GM19238 (cell line): ENCODE measurements around the gene ZNF385C.

Experiments
- DNase-seq: peaks from one replicate; pipeline ENCODE4 v3.0.0; 2011; ENCODE audit warnings: low spot score; ENCODE audit not compliant: insufficient read length

The ZNF385C gene

DNA sequence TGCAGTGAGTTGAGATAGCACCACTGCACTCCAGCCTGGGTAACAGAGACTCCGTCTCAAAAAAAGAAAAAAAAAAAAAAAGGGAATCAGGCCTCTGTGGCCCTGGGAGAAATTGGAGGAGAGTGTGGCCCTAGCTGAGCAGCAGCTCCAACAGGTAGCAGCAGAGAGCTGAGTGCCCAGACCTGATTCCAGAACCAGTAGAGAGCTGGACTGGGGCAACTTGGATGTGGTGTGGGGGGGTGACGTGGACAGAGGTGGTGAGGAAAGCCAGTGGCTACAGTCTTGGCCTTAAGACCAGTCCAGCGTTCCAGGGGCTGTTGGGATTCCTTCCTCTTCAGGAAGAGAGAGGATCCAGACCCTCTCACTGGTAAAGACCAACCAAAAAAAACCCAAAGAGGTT lies 26.0 kb upstream of the ZNF385C start:
- no peak for DNase-seq

DNA sequence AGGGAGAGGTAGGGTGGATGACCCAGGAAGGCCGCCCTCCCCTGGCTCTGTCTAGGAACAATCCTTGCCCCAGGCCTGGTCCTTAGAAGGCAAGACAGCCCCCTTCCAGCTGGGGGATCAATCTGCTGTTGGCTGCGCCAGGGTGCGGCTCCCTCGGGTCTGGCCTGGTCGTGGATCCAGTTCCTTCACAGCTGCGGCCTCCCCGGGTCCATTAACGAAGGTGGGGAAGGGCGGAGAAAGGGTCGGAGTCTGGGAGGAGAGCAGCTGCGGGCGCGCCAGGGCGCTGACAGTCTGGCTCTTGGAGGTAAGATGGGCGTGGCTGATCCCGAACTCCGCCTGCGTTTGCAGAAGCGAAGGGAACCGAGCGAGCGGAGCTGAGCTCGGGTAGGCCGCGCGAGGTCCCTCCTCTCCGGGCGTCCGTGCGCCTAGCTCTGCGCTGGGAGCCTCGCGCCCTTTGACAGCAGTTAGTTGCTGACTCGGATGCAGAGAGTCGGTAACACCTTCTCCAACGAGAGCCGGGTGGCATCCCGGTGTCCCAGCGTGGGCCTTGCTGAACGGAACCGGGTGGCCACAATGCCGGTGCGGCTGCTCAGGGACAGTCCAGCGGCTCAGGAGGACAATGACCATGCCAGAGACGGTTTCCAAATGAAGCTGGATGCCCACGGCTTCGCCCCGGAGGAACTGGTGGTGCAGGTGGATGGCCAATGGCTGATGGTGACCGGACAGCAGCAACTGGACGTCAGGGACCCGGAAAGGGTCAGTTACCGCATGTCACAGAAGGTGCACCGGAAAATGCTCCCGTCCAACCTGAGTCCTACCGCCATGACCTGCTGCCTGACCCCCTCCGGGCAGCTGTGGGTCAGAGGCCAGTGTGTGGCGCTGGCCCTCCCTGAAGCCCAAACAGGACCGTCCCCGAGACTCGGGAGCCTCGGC lies 24.4 kb upstream of the ZNF385C start, which contains the start of gene HSPB9:
Gene HSPB9, plus strand, starts transcription at position 434 of the 933 bp plus-strand sequence. Its CDS starts 47 bp downstream, at position 481.
- DNase-seq, result no peak

DNA sequence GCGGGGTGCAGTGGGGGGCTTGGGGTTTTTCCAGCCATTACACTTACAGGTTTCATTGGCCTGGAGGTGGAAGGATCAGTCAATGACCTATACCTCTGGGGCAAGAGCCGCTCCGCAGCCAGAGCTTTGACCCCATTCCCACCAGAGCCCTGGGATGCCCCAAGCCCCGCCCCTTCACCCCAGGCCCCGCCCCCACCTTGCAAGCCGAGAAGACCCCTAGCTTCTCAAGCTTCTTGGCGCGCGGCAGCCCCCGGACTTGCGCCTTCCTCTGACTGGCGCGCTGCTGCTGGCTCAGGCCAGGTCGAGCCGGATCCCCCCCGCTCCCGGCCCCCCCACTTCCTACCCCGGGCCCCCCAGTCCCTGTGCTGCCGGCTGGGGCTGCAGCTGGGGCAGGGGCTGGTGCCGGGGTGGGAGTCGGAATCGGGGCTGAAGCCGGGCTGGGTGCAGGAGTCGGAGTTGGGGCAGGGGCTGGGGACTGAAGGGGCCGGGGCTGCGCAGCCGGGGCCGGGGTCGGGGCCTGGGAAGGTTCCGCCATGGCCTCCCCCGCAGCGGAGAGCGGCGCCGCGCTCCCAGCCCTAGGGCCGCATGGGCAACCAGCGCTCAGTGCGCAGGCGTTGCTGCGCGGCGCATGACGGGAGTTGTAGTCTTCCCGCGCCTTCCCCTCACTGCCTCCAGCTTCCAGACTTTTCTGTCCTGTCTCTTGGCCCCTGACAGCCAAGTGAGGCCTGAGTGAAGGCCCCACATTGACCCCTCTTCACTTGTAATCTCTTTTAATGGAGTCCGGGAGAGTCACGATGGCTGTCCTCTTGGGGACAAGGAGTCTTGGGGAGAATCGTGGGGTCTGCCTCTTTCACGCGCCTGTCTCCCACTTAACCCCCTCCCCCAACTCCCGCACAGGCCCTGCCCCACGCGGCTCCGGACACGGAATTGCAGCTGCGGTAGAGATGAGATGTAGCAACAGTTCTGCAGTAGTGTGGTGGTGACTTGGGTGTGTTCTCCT lies 22.8 kb upstream of the ZNF385C start, which contains the start of gene KAT2A:
Gene KAT2A, minus strand, starts transcription at position 598 of the 1,000 bp plus-strand sequence. Its CDS starts 63 bp downstream, at position 535.
- DNase-seq, result peak; percentile 93

DNA sequence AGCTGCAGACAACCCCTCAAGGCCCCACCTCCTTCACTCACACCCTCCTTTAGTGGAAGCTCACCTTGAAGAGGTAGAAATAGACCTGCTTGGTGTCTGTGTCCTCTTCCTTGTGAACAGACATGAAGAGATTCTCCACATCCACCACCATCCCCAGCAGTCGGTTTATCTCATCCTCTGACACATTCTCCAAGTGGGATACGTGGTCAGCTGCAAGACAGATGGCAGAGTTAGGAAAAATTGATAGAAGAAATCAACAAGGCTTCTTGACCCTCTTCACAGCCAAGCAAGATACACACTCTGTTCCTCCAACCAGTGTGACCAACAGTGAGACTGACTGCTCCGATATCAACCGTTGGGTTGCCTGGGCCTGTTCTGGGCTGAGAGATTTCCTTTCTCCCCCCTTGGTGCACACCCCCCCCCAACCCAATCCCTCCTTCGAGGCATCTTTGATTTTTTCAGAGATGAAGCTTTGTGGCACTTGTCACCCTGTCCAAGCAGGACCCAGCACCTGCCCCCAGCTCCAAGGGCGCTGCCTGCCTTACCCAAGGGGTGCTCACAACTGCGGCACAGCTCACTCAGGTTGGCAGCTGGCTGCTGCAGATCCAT lies 22.0 kb upstream of the ZNF385C start:
- DNase-seq, result no peak

DNA sequence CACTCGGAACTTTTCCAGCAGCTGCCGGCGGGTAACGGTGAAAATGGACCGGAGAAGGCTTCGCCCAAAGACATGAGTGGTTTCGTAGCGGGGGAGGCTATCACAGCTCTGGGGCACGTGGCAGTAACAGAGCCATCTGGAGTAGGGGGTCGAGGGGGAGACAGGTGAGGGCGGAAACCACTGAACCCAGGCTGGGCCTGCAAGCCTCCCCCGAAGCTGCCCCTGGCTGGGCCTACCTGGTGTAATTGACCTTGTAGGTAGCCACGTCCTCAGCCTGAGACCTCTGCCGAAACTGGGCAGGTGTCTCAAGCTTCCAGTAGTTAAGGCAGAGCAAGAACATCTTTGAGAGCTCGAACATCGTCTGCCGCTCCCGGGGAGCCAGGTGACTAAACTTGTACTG lies 21.0 kb upstream of the ZNF385C start:
- no peak for DNase-seq

DNA sequence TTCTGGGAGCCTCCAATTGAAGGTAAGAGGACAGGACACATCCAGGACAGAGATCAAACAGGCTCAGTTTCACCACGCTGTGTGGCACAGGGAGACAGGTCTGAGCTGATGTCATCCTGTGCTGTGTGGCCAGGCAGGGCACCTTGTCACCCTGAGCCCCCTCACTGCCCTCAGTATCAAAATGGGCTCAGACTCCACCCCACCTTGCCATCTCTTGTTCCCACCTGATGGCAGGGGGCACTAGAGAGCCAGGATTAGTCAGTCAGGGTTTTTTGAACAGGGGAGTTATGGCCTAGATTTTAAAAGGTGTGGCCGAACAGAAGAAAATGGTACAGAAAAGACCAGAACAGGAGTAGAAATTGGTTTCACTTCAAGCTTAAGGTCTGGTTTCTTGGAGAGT lies 20.3 kb upstream of the ZNF385C start:
- DNase-seq, result no peak

DNA sequence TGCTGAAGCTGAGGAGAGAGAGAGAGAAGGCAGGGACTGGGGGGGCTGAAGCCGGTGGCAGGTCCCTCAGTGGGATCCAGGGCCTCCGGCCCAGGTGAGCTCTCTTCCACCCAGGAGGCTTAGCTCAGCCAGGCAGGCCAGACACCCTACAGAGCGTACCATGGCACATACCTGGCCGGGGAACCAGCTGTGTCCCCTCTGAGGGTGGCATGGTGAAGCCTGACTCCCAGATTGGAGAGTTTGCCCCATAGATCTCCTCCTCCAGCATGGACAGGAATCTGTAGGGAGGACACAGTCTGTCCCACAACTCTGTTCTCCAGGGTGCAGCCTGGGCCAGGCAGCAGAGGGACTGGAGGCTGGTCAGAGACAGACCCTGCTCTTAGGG lies 19.8 kb upstream of the ZNF385C start:
- no peak for DNase-seq

DNA sequence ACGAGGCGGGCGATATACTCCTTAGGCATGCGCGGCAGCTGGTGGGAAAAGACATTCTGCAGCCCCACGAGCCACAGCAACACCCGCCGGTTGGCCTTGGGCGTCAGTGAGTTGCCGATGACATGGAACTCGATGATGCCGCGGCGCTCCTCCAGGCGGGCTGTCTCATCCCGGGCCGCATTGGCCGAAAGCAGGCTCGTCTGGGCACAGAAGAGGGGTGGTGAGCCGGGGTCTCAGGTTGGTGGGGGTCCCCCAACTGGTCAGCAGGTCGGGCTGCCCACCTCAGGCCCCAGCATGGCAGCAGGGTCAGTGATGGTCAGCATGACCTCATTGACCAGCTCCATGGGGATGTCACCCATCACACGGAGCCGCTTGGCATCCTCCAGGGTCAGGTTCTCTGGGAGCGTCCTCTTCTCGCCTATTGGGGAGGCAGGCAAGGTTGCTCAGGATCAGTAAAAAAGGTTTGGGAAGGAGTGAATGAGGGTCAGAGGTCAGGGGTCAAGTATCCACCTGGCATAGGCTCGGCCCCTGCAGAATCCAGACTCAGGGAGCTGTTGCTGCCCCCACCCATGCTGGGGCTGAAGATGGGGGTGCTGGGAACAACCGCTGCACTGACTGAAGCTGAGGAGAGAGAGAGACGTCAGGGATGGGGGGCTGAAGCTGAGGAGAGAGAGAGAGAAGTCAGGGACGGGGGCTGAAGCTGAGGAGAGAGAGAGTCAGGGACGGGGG lies 19.3 kb upstream of the ZNF385C start:
- no peak for DNase-seq

DNA sequence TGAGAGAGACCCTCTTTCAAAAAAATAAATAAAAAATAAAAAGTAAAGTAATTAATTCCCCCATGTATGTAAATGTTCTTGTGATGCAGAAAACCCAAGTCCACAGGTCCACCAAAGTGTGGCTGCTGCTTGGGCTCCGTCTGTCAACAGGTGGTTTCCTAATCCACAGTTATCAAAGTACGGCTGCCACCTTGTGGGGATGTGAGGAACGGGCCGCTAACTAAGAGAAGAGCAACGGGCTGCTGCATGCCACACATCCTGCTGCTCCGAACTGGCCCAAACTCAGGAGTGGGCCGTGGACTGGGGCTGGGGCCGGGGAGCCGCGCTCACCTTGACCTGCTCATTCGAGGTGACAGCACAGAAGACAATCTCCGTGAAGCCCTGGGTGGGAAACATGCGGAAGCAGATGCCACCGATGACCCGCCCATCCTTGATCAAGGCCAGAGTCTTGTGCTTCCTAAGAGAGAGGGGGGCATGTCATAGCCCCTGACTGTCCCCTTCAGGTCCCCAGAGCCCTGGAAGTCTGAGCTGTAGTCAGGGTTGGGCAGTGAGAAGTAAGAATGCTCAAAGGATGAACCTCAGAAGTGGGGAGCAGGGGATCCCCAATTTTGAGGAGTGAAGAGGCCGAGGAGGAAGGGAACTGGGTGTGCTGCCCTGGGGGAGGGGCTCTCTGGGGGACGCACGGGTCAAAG lies 18.6 kb upstream of the ZNF385C start:
- DNase-seq, result peak; percentile 60

DNA sequence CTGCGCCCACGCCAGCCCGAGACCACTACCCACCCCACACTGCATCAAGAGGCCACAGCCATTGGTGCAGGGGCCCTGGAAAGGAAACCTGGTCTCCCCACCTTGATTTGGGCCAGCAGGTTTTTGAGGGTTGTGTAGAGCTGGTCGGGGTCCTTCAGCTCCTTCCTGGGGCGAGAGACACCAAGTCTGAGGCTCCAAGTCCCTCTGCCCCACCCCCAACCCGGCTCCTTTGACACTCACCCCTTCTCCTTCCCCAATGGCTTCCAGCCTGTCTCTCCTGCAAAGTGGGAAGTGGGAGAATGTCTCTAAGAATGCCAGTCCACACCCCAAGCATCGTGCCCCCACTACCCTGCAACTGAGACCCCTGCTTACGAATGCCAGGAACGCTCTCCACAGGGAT lies 15.8 kb upstream of the ZNF385C start:
- DNase-seq, result no peak

DNA sequence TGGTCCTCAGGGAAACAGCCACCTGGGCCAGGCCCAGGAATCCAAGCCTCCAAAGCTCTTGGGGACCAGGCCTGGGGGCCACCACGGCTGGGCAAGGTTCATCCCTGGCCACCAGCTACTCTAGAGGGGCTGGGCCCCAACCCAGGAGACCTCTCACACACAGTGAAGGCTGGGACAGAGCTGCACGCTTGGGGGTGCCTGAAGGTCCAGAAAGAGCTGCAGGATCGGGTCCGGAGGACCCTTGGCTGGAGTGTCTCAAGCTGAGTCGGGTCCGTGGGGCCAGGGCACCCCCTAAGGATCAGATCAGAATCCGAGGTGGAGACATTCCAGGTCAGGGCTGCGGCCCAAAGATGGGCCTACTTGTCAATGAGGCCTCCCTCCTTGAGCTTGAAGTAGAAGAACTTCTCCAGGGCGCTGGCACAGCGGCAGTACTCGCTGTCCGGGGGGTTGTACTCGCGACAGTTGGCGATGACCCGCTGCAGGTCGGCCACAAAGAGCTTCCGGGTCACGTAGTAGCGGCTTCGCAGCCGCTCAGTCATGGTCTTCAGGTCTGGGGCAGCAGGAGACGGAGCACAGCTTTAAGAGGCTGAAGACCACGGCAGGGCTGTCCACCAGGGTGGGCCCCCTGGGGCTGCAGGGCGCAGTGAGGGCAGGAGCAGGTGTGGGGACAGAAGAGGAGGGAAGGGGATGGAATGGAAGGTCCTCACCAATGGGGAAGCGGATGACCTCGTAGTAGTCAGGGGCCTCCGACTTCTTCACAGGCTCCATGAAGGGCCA lies 15.2 kb upstream of the ZNF385C start:
- no peak for DNase-seq

DNA sequence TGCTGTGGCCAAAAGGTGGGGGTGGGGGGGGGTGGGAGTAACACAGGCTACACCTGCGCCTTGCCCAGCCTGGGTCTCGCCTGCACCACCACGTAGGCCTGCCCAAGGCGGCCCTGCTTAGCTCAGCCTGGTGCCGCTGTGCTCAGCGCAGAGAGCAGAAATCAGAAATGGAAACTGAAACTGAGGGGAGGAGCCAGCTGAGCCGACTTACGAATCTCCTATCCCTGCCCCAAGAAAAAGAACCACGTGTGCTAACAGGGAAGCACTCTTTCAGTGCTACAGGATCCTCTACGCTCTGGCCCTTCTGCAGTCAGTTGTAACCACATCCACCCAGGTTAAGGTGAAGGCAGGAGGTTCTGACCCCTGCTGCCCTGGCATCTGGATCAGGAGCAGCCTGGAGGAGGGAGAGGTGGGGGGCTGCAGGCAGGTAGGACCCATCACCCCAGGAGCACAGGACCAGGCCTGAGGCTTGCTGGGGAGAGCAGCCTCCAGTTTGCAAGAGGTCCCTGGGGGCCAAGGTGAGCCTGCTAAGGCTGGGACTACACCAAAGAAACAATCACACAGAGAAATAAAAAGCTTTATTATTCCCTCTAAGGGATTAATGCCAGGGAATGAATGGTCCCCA lies 14.4 kb upstream of the ZNF385C start, which contains the start of gene DHX58:
Gene DHX58, minus strand, starts transcription at position 163 of the 625 bp plus-strand sequence. CDS start 822 bp downstream, outside the sequence.
- DNase-seq, result peak; percentile 92

DNA sequence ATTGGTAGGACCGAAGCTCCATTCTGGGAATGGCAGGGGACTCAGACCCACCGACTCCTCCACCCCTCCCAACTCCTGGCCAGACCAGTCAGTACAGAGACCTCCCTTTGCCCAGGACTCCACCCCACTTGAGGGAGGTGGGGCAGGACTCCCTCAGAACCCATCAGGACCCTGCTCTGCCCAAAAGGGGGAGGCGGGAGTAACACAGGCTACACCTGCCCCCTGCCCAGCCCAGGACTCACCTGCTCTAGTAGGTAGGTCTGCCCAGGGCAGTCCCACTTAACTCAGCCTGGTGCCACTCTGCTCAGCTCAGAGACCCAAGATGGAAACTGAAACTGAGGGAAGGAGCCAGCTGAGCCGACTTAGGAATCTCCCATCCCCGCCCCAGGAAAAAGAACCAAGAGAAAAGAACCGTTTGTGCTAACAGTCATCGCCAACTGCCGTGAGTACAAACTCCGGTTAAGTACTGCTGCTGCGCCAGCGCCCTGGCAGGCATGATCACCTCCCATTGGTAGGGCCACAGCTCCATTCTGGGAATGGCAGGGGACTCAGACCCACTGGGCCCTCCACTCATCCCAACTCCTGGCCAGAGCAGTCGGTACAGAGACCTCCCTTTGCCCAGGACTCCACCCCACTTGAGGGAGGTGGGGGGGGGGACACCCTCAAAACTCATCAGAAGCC lies 13.7 kb upstream of the ZNF385C start:
- no peak for DNase-seq

DNA sequence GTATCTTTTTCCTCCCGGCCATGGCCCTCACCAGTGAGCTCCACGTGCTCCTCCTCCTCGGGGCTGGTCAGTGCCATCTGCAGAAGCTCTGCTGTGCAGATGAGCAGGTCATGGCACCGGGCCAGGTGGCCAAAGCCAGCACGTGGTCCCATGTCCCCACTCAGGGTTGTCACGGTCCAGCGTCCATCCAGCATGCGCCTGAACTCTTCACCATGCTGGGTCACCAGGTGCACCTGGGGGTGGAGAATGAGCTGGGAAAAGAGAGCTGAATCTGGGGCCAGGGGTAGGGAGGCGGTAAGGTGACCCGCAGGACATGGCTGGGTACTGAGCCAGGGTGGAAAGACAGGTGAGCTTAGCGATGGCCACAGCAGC lies 13.0 kb upstream of the ZNF385C start:
- DNase-seq, result no peak

DNA sequence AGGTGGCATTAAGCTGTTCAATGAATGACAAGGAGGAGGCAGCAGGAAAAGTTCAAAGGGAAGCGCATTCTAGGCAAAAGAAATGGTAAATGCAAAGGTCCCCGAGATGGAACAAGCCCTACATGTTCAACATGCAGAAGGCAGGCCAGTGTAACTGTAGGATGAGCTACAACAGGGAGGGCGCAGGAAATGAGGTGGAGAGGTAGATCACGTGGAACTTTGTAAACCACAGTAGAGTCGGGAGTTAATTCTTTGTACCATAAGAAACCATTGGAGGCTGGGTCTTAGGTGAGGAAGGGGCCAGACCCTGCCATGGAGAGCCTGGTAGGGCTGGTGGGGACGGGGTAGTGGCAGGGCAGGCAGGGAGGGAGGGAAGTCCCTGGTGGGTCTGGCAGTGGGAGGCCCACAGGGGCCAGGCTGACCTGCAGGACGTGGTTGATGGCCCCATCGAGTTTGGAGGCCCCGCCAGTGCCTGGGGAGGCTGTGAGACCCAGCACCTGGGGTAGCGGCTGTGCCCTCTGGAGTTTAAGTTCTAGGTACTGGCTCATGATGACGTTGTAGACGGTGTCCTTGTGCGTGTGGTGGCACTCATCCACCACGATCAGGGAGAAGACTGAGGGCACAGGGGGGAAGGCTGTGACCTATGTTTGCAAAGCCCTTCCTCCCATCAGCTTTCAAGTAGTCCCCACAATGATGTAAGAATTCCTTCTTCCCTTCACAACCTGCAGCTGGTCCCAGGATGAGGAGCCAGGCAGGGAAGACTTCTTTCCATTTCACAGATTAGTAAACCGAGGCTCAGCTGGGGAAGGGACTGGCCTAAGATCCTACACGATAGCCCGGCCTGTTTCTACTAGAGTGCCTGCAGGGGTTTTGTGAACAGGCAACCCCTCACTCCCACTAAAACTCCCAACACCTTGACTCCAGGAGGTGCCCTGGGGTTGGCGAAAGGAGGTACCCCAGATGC lies 12.3 kb upstream of the ZNF385C start:
- no peak for DNase-seq

DNA sequence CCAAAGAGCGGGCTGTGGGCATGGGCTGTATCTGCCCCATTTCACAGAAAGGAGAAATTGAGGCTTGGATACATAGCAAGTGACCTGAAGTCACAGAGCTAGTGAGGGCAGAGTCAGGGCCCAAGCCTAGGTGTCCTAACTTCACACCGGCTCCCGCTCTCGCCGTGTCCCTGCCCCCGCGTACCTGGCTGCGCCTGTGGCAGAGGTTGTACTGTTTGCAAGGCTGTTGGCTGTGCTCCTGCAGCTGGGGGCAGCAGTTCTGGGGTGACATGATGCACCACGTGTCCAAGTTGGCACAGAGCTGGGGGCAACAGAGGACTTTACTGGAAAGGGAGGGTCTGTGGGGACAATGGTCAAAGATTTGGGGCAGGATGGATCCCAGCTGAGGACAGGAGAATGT lies 10.8 kb upstream of the ZNF385C start:
- DNase-seq, result no peak
